Peyer's patch (tissue), 4 donors: Measurements from ENCODE around the gene EHF. TPM values are rescaled to one million over a fixed set of nuclear protein-coding genes. Genes with fewer than 3 reads are reported as not detected.
A peak's percentile ranks its signal among the peaks of the same experiment; 100 is the strongest.

Experiments
- DNase-seq, 3 donors: peaks; one replicate each; pipeline ENCODE4 v3.0.0-alpha.2; 2017 to 2019
- H3K27ac ChIP-seq, 4 donors: fragments of 200-600 bp; sonication (generic); one replicate each; pipeline ENCODE4 v1.5.1; 2016 to 2019
- H3K27me3 ChIP-seq, 2 donors: fragments of 200-600 bp; sonication (generic); one replicate each; pipeline ENCODE4 v1.5.1; 2019
- H3K36me3 ChIP-seq, 3 donors: fragments of 200-600 bp; sonication (generic); one replicate each; pipeline ENCODE4 v1.5.1; 2016 to 2019
- H3K4me1 ChIP-seq, 4 donors: fragments of 200-600 bp; sonication (generic); one replicate each; pipeline ENCODE4 v1.5.1; 2016 to 2019
- H3K4me3 ChIP-seq, 4 donors: fragments of 200-600 bp; sonication (generic); 1 replicate in 3 of 4; 2 replicates in 1 of 4; pipeline ENCODE4 v1.5.1; 2016 to 2019; ENCODE audit warnings: mild to moderate bottlenecking in 1 of 4
- H3K9me3 ChIP-seq, 4 donors: fragments of 200-600 bp; sonication (generic); one replicate each; pipeline ENCODE4 v1.5.1; 2016 to 2019; ENCODE audit warnings: mild to moderate bottlenecking in 1 of 4
- POLR2A ChIP-seq, 2 donors: fragments of 450-650 bp; IDR thresholded peaks; one replicate each; pipeline ENCODE4 v1.5.1; 2017; ENCODE audit warnings: antibody characterized with exemption in 2 of 2, mild to moderate bottlenecking in 2 of 2, moderate library complexity in 2 of 2
- total RNA-seq, 4 donors: library from RNA; depleted of rRNA; stranded (reverse); fragments of >200 nt; gene quantifications; one replicate each; pipeline ENCODE4 v1.1.0, GENCODE V29; 2016
- TF ChIP-seq, protein P1 (sequence below), 6 experiments: fragments of 450-650 bp in 4 of 6; fragments of 200-600 bp in 2 of 6; sonication (generic) in 1 of 6; IDR thresholded peaks; one replicate each; pipeline ENCODE4 v1.5.1; 2017 to 2019; ENCODE audit warnings: antibody characterized with exemption in 6 of 6, mild to moderate bottlenecking in 3 of 6, moderate library complexity in 1 of 6

EHF gene
- total RNA-seq = 100 to 1,000 TPM in 2 of 4 donors, 10 to 100 TPM in 2; 75.9 to 143 (median 106) TPM

DNA sequence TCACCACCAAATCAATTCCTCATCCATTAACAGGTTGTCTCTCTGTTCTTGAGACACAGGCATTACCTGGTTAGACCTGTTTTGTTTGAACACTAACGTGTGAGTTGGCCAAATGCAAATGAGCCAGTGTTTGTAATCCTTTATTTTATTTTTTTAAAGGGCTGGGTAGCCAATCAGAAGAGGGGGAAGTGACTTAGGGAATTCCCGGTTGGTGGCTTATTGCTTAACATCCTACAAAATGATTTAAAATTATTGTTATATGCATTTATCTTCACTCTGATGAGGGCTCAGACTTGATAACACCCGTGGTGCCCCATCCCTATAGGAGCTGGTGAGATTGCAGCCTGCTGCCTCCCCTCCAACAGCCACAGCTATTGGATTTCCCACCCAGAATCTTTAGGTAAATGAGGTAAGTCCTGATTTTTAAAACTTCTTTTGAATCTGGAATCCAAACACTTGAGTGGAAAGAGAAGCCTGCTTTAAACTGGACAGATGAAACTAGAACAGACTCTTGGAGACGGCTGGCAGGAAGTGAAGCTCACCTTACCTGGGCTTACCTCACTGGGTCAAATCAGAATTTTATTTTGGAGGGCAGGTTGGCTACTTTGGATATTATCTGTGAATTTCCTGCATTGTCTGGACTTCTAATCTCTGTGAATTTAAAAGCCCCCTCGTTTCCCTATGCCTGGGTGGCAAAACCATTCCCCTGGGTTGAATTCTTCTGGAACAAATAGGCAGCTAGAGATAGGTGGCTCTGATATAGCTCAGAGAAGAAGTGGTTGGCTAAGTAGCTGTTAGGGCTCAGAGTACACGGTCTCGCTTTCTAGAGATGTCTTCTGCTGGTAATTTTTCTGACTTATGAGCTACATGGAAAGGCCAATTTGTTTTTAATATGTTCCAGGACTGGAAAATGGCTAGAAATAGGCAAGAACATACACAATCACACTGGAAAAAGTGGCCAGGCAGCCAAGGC is at the start of gene EHF:
EHF (plus strand) TSS at position 274 of the 973 bp plus-strand sequence. CDS start 21,538 bp downstream, outside the sequence.
- Histone ChIP-seq H3K4me1 (peaks cover 0 to 9% (median 0%) of the 10 kb centered on the region in 4 donors), H3K27me3 (no peaks in the 10 kb centered on the region), H3K27ac (peak within 1 kb of the TSS in 3 of 4 donors; percentile 58 to 86 (median 83)), H3K9me3 (no peaks in the 10 kb centered on the region), H3K4me3 (peak within 1 kb of the TSS in 3 of 4 donors; percentile 1 to 41 (median 30)), H3K36me3 (no peaks in the 10 kb centered on the region)
- no peak for DNase-seq
- TF ChIP-seq, protein P1, sequence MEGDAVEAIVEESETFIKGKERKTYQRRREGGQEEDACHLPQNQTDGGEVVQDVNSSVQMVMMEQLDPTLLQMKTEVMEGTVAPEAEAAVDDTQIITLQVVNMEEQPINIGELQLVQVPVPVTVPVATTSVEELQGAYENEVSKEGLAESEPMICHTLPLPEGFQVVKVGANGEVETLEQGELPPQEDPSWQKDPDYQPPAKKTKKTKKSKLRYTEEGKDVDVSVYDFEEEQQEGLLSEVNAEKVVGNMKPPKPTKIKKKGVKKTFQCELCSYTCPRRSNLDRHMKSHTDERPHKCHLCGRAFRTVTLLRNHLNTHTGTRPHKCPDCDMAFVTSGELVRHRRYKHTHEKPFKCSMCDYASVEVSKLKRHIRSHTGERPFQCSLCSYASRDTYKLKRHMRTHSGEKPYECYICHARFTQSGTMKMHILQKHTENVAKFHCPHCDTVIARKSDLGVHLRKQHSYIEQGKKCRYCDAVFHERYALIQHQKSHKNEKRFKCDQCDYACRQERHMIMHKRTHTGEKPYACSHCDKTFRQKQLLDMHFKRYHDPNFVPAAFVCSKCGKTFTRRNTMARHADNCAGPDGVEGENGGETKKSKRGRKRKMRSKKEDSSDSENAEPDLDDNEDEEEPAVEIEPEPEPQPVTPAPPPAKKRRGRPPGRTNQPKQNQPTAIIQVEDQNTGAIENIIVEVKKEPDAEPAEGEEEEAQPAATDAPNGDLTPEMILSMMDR (IDR thresholded peaks at IDR 0.05) = peak in 1 of 6 experiments; percentile 10
- TF ChIP-seq POLR2A (IDR thresholded peaks at IDR 0.05) = peak; percentile 27 to 56

- Histone ChIP-seq H3K27me3 (no peaks in the 10 kb centered on the region), H3K4me1 (no peaks in the 10 kb centered on the region), H3K9me3 (no peaks in the 10 kb centered on the region), H3K4me3 (no peak overlapping the region), H3K36me3 (no peaks in the 10 kb centered on the region), H3K27ac (no peak overlapping the region)
- no peak for DNase-seq
- TF ChIP-seq POLR2A (IDR thresholded peaks at IDR 0.05) = no peak
- TF ChIP-seq, protein P1 (IDR thresholded peaks at IDR 0.05) = no peak
These were observed 47.4 kb upstream of the EHF start for GRCh38 chr11:34573537-34573936.

DNA sequence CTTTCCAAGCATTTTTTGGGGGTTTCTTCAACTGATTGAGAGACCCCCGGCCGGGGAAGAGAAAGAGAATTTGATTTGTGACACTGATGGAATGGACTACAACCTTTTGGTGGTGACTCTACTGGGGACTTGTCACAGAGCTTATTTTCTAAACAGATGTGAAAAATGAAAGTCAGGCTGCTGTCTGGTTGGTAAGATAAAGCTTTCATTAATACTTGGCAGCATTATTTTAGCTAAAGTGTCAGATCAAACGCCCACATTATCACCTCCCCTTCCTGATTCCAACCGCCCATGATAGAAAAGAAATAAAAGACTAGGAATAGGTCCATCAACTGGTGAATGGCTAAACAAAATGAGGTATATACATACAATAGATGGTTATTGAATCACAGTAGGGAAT is 45.6 kb upstream of the EHF start:
- Histone ChIP-seq H3K9me3 (no peaks in the 10 kb centered on the region), H3K27me3 (no peaks in the 10 kb centered on the region), H3K27ac (no peak overlapping the region), H3K4me1 (no peaks in the 10 kb centered on the region), H3K4me3 (no peak overlapping the region), H3K36me3 (no peaks in the 10 kb centered on the region)
- DNase-seq = no peak
- TF ChIP-seq POLR2A (IDR thresholded peaks at IDR 0.05) = no peak
- TF ChIP-seq, protein P1 (IDR thresholded peaks at IDR 0.05) = no peak

DNA sequence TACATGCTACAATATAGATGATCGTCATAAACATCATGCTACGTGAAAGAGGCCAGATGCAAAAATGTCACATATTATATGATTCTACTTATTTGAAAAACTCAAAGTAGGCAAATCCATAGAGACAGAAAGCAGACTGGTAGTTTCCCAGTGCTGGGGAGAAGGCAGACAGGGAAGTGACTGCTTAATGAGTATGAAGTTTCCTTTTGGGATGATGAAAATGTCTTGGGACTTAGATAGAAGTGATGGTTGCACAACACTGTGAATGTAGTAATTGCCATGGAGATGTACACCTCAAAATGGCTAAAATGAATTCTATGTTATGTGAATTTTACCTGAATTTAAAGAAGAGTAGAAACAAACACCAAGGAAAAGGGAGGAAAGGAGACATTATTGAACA is 45.2 kb upstream of the EHF start:
- no peaks in the 10 kb centered on the region for H3K36me3 ChIP-seq
- no peak overlapping the region for H3K27ac ChIP-seq
- no peaks in the 10 kb centered on the region for H3K27me3 ChIP-seq
- TF ChIP-seq POLR2A (IDR thresholded peaks at IDR 0.05) = no peak
- TF ChIP-seq, protein P1 (IDR thresholded peaks at IDR 0.05) = no peak
- no peaks in the 10 kb centered on the region for H3K4me1 ChIP-seq
- no peak for DNase-seq
- no peaks in the 10 kb centered on the region for H3K9me3 ChIP-seq
- no peak overlapping the region for H3K4me3 ChIP-seq

GRCh38 chr11:34576331-34576730 is 44.6 kb upstream of the EHF start:
- no peak for TF ChIP-seq POLR2A (IDR thresholded peaks at IDR 0.05)
- TF ChIP-seq, protein P1 (IDR thresholded peaks at IDR 0.05) = no peak
- DNase-seq = no peak
- Histone ChIP-seq H3K36me3 (no peaks in the 10 kb centered on the region), H3K4me3 (no peak overlapping the region), H3K27ac (no peak overlapping the region), H3K4me1 (no peaks in the 10 kb centered on the region), H3K9me3 (no peaks in the 10 kb centered on the region), H3K27me3 (no peaks in the 10 kb centered on the region)
